ENCODE measurements around the gene WDR18. TPM values are rescaled to one million over a fixed set of nuclear protein-coding genes. Genes with fewer than 3 reads are reported as not detected.

WDR18 gene
- total RNA-seq, 1 donor from 2014 or later = 66.5 TPM

GRCh38 chr19:1007399-1008251 is 23.5 kb downstream of the WDR18 start:
- Mint-ChIP-seq H3K4me1 (no peaks in the 10 kb centered on the region), H3K36me3 (ENCODE audit: low read depth) (peaks cover 24% of the 10 kb centered on the region), H3K27ac (no peak overlapping the region), H3K4me3 (no peak overlapping the region), H3K9me3 (no peaks in the 10 kb centered on the region), H3K27me3 (peaks cover 2% of the 10 kb centered on the region)
- no peak for ATAC-seq (ENCODE audit: low read depth)
- intact Hi-C loops (cut with micrococcal nuclease) = no loop called here
- CTCF ChIA-PET = no interaction called here
- no peak for DNase-seq
- POLR2A ChIA-PET = interaction anchor here (0.5 to 1.0 kb wide), 2 partner anchors 12 to 89 kb away, joined by 3 read pairs; no protein-coding TSS in a partner anchor
- TF ChIP-seq CTCF (IDR thresholded peaks at IDR 0.05) = no peak

GRCh38 chr19:1008268-1009040 is 24.3 kb downstream of the WDR18 start:
- H3K9me3 Mint-ChIP-seq = no peaks in the 10 kb centered on the region
- CTCF ChIA-PET = no interaction called here
- DNase-seq (no peak), ATAC-seq (ENCODE audit: low read depth) (no peak)
- H3K36me3 Mint-ChIP-seq (ENCODE audit: low read depth) = peaks cover 24% of the 10 kb centered on the region
- H3K4me1 Mint-ChIP-seq = no peaks in the 10 kb centered on the region
- POLR2A ChIA-PET = interaction anchor here (0.6 kb wide), 1 partner anchor 7 kb away, joined by 6 read pairs; no protein-coding TSS in a partner anchor
- H3K27ac Mint-ChIP-seq = no peak overlapping the region
- H3K4me3 Mint-ChIP-seq = no peak overlapping the region
- intact Hi-C loops (cut with micrococcal nuclease) = no loop called here
- no peaks in the 10 kb centered on the region for H3K27me3 Mint-ChIP-seq
- no peak for TF ChIP-seq CTCF (IDR thresholded peaks at IDR 0.05)

GRCh38 chr19:1009041-1009980 is 25.2 kb downstream of the WDR18 start:
- Mint-ChIP-seq H3K27ac (no peak overlapping the region), H3K4me3 (no peak overlapping the region), H3K36me3 (ENCODE audit: low read depth) (peaks cover 33% of the 10 kb centered on the region), H3K4me1 (peaks cover 3% of the 10 kb centered on the region), H3K27me3 (no peaks in the 10 kb centered on the region), H3K9me3 (no peaks in the 10 kb centered on the region)
- no peak for TF ChIP-seq CTCF (IDR thresholded peaks at IDR 0.05)
- ATAC-seq (ENCODE audit: low read depth) = no peak
- CTCF ChIA-PET = no interaction called here
- POLR2A ChIA-PET = interaction anchor here (0.6 kb wide), 1 partner anchor 8 kb away, joined by 6 read pairs; no protein-coding TSS in a partner anchor
- intact Hi-C loops (cut with micrococcal nuclease) = no loop called here
- DNase-seq = no peak

GRCh38 chr19:1009981-1010538 is 25.9 kb downstream of the WDR18 start:
- peaks cover 33% of the 10 kb centered on the region for H3K36me3 Mint-ChIP-seq (ENCODE audit: low read depth)
- intact Hi-C loops (cut with micrococcal nuclease) = no loop called here
- no peaks in the 10 kb centered on the region for H3K27me3 Mint-ChIP-seq
- ATAC-seq (ENCODE audit: low read depth) = no peak
- DNase-seq = no peak
- POLR2A ChIA-PET = no interaction called here
- H3K4me3 Mint-ChIP-seq = no peak overlapping the region
- no peak overlapping the region for H3K27ac Mint-ChIP-seq
- CTCF ChIA-PET = no interaction called here
- TF ChIP-seq CTCF (IDR thresholded peaks at IDR 0.05) = no peak
- peaks cover 3% of the 10 kb centered on the region for H3K4me1 Mint-ChIP-seq
- H3K9me3 Mint-ChIP-seq = no peaks in the 10 kb centered on the region
